Measurements from ENCODE around the gene QRICH1. TPM values are rescaled to one million over a fixed set of nuclear protein-coding genes. Genes with fewer than 3 reads are reported as not detected.

Gene QRICH1
- total and polyA plus RNA-seq, 2 of the 4 experiments (the other 2 are of a cell fraction), result 62.7 to 77.3 TPM

DNA sequence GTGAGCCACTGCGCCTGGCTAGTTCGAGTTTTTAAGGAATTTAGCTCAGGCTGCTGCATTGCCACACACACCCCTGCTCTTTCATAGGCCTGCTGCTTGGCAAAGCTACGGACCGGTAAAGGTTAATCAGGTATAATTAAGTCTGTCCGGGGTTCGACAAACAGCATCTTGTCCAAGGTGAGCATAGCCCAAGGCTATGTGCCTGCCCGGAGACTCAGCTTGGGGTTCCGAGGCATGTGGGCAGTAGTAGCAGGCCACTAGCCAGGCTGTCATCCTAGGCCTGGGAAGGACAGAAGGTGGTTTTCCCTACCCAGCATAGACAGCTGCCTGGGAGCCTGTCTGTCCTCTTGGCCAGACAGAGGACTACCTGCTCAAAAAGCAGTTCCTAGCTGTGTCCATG lies 97.2 kb downstream of the QRICH1 start (continued):
- TF ChIP-seq POLR2A (IDR thresholded peaks at IDR 0.05; ENCODE audit: low read depth, low read length) (no peak), MXI1 (IDR thresholded peaks at IDR 0.05; ENCODE audit: borderline replicate concordance, low read depth, low read length) (no peak)

- no peak overlapping the region for H2AK9ac ChIP-seq (replicated peaks; ENCODE audit: low read depth, low read length, poor library complexity)
- in situ Hi-C loops (cut with MboI; ENCODE audit: low sequenced_read_pairs) (no loop called here), intact Hi-C loops (cut with micrococcal nuclease) (no loop called here), dilution Hi-C loops (cut with HindIII; ENCODE audit: low sequenced_read_pairs, unreplicated experiment) (no loop called here)
- BruUV-seq (replicated peaks), result no TSS peak
- no peak overlapping the region for H3K18ac ChIP-seq (ENCODE audit: low read depth, low read length)
- ChIA-PET POLR2A (ENCODE audit: unreplicated experiment) (no interaction called here), CTCF (no interaction called here)
- no peak overlapping the region for H3K23ac ChIP-seq (ENCODE audit: low read depth, low read length)
- H3K4me1 ChIP-seq (ENCODE audit: control insufficient read depth, insufficient read depth, low read length), result peaks cover 14% of the 10 kb centered on the region
- no peak overlapping the region for H2AFZ ChIP-seq (replicated peaks; ENCODE audit: low read length, poor library complexity)
- no peak overlapping the region for H4K8ac ChIP-seq (ENCODE audit: low read depth in 2 of 2, low read length in 2 of 2)
- H2BK15ac ChIP-seq (ENCODE audit: low read depth, low read length), result no peak overlapping the region
- DNase-seq (no peak), ATAC-seq (ENCODE audit: low read depth) (no peak)
- no peak overlapping the region for H3K9ac ChIP-seq (ENCODE audit: low read depth, low read length)
- no peak overlapping the region for H3K27ac ChIP-seq (ENCODE audit: insufficient read depth, low read length)
- no peaks in the 10 kb centered on the region for H3K27me3 ChIP-seq (ENCODE audit: control insufficient read depth, insufficient read depth, low read length)
- no peak overlapping the region for H3K14ac ChIP-seq (replicated peaks; ENCODE audit: low read depth, low read length)
- peaks cover 49 to 66% of the 10 kb centered on the region in 2 experiments for H3K79me1 ChIP-seq (ENCODE audit: low read depth in 1 of 2, low read length in 2 of 2)
- H4K20me1 ChIP-seq (ENCODE audit: insufficient read depth, low read length), result no peaks in the 10 kb centered on the region; the same call in 1 of the 2 replicates
- no peak overlapping the region for H3K4me3 ChIP-seq (ENCODE audit: insufficient read depth, low read depth, low read length)
- no peak overlapping the region for H4K91ac ChIP-seq (ENCODE audit: insufficient read depth, low read depth, low read length)
- no peak overlapping the region for H3K4me2 ChIP-seq (ENCODE audit: low read depth, low read length)
- no peak overlapping the region for H2AK5ac ChIP-seq (ENCODE audit: low read depth, low read length)
- H2BK5ac ChIP-seq (ENCODE audit: low read depth, low read length, poor library complexity, severe bottlenecking), result no peak overlapping the region
- H2BK20ac ChIP-seq (ENCODE audit: low read depth, low read length), result no peak overlapping the region
- H3K36me3 ChIP-seq (ENCODE audit: control insufficient read depth, insufficient read depth, low read length), result peaks cover 3% of the 10 kb centered on the region; the same call in 1 of the 2 replicates
- H4K5ac ChIP-seq (ENCODE audit: low read depth, low read length), result no peak overlapping the region
- no peak overlapping the region for H3K56ac ChIP-seq (ENCODE audit: extremely low read depth, insufficient read depth, low read length)
- H3K4ac ChIP-seq (ENCODE audit: low read depth, low read length), result no peak overlapping the region
- H3K9me1 ChIP-seq (ENCODE audit: insufficient read depth, low read length), result peaks cover 7% of the 10 kb centered on the region
- no peak overlapping the region for H2BK120ac ChIP-seq (ENCODE audit: low read depth, low read length)
- H3K9me3 ChIP-seq (ENCODE audit: control insufficient read depth, insufficient read depth, low read length), result no peaks in the 10 kb centered on the region
- TF ChIP-seq USF2 (IDR thresholded peaks at IDR 0.05; ENCODE audit: low read depth, low read length), result no peak
- TF ChIP-seq RFX5 (IDR thresholded peaks at IDR 0.05; ENCODE audit: low read depth, low read length), result no peak
- no peak for TF ChIP-seq CHD1 (IDR thresholded peaks at IDR 0.05; ENCODE audit: low read depth, low read length)
- no peak for TF ChIP-seq MAFK (IDR thresholded peaks at IDR 0.05; ENCODE audit: low read depth, low read length)
- no peak for TF ChIP-seq ELK1 (IDR thresholded peaks at IDR 0.05; ENCODE audit: borderline replicate concordance, low read depth, low read length)
- no peak for TF ChIP-seq RAD21 (IDR thresholded peaks at IDR 0.05; ENCODE audit: low read length)
- TF ChIP-seq CEBPB (IDR thresholded peaks at IDR 0.05; ENCODE audit: low read depth, low read length), result no peak
- no peak for TF ChIP-seq NFE2L2 (IDR thresholded peaks at IDR 0.05; ENCODE audit: low read depth, low read length)
- TF ChIP-seq FOS (IDR thresholded peaks at IDR 0.05; ENCODE audit: low read depth, low read length), result no peak
- no peak for TF ChIP-seq BHLHE40 (IDR thresholded peaks at IDR 0.05; ENCODE audit: low read depth, low read length)
- no peak for TF ChIP-seq SMC3 (IDR thresholded peaks at IDR 0.05; ENCODE audit: low read depth, low read length)
- no peak for TF ChIP-seq POLR2A (IDR thresholded peaks at IDR 0.05; ENCODE audit: low read depth, low read length)
- TF ChIP-seq MXI1 (IDR thresholded peaks at IDR 0.05; ENCODE audit: borderline replicate concordance, low read depth, low read length), result no peak
- no peak for TF ChIP-seq CTCF (conservative IDR thresholded peaks at IDR 0.05; ENCODE audit: low read depth, low read length)
- no peak for TF ChIP-seq RCOR1 (IDR thresholded peaks at IDR 0.05; ENCODE audit: insufficient replicate concordance, low read length)
These were observed 100.0 kb downstream of the QRICH1 start for GRCh38 chr3:48993834-48994233.
